Body of pancreas (tissue), 4 donors: ENCODE data around the gene SCNN1A.

Experiments
- CTCF ChIP-seq, 7 experiments: fragments of 450-650 bp in 4 of 7; fragments of 200-600 bp in 3 of 7; sonication (generic) in 3 of 7; IDR thresholded peaks; one replicate each; pipeline ENCODE4 v1.5.1; 2016 to 2019; ENCODE audit warnings: antibody characterized with exemption in 7 of 7
- POLR2A ChIP-seq, 3 donors: fragments of 450-650 bp; IDR thresholded peaks; one replicate each; pipeline ENCODE4 v1.6.1; 2016; ENCODE audit warnings: antibody characterized with exemption in 3 of 3, mild to moderate bottlenecking in 2 of 3

GRCh38 chr12:6416596-6416995 is 41.2 kb upstream of the SCNN1A start:
- TF ChIP-seq CTCF (IDR thresholded peaks at IDR 0.05) (no peak), POLR2A (IDR thresholded peaks at IDR 0.05) (no peak)
